A549 (cell line): Measurements from ENCODE around the gene RAVER1. TPM values are rescaled to one million over a fixed set of nuclear protein-coding genes. Genes with fewer than 3 reads are reported as not detected.
"Not testable (repeated sequence)": the region's sequence is repeated elsewhere in the genome, so short reads cannot be mapped to it uniquely, and the experiment has no call there.

Experiments
- ATAC-seq, 2 experiments: fragments of 200-7000 bp in 1 of 2; fragments of >200 bp in 1 of 2; cut with Nextera tagmentation in 1 of 2; cut with Tn5 transposase in 1 of 2; 3 replicates each; pipeline versions ENCODE4 v1.8.0 to v1.9.1; 2018 to 2020; ENCODE audit warnings: mild to moderate bottlenecking in 1 of 2, moderate library complexity in 1 of 2
- CTCF ChIA-PET: fragments of 300-600 bp; sonication (Branson Sonifier 250); formaldehyde crosslinking; extraction: SDS; loops from one replicate; lab custom pipeline; 2021; ENCODE audit warnings: antibody characterized with exemption, inconsistent platforms; lab: Yijun Ruan, JAX
- POLR2A ChIA-PET: fragments of 350-600 bp; formaldehyde crosslinking; extraction: SDS; loops from one replicate; lab custom pipeline; 2021; ENCODE audit warnings: antibody characterized with exemption, inconsistent platforms; lab: Yijun Ruan, JAX
- DNase-seq, 2 experiments: peaks; one replicate each; pipeline versions ENCODE4 v3.0.0 to v3.0.0-alpha.2; 2011 to 2016; ENCODE audit warnings: low read depth in 1 of 2, low spot score in 1 of 2
- FAIRE-seq: peaks from 2 replicates; lab custom pipeline; 2011; peaks lifted over from hg19 to GRCh38; lab: Jason Lieb, UNC
- H3K27ac ChIP-seq, 2 experiments: fragments of >200 bp; sonication (Bioruptor Twin); formaldehyde crosslinking; 3 replicates each; pipeline ENCODE4 v1.5.1; 2016 to 2017
- H3K4me1 ChIP-seq: fragments of >200 bp; sonication (Bioruptor Twin); formaldehyde crosslinking; 3 replicates; pipeline ENCODE4 v1.6.1; 2016
- H3K4me2 ChIP-seq: fragments of >200 bp; sonication (Bioruptor Twin); formaldehyde crosslinking; 3 replicates; pipeline ENCODE4 v1.6.1; 2016
- H3K4me3 ChIP-seq: fragments of >200 bp; sonication (Bioruptor Twin); formaldehyde crosslinking; 3 replicates; pipeline ENCODE4 v1.5.1; 2016
- H3K9me3 ChIP-seq: fragments of >200 bp; sonication (Bioruptor Twin); formaldehyde crosslinking; 3 replicates; pipeline ENCODE4 v1.6.1; 2016
- CBX8 ChIP-seq: fragments of 200-600 bp; sonication (generic); IDR thresholded peaks from 2 replicates; pipeline ENCODE4 v1.6.1; 2016
- CHD2 ChIP-seq: fragments of 150-350 bp; IDR thresholded peaks from 2 replicates; pipeline ENCODE4 v1.6.1; 2014; ENCODE audit warnings: low read length; ENCODE audit not compliant: partially characterized antibody
- CTCF ChIP-seq: fragments of >200 bp; sonication (Bioruptor Twin); formaldehyde crosslinking; IDR thresholded peaks from 3 replicates; pipeline ENCODE4 v1.5.1; 2016
- EHMT2 ChIP-seq: fragments of 200-600 bp; sonication (generic); IDR thresholded peaks from 2 replicates; pipeline ENCODE4 v1.6.1; 2016; ENCODE audit warnings: antibody characterized with exemption, low read depth, mild to moderate bottlenecking, moderate library complexity
- EP300 ChIP-seq, 2 experiments: fragments of >200 bp; sonication (Bioruptor Twin); formaldehyde crosslinking; IDR thresholded peaks; 2 replicates in 1 of 2; 3 replicates in 1 of 2; pipeline ENCODE4 v1.6.1; 2016 to 2017
- FOSB ChIP-seq: fragments of 250-450 bp; sonication (Bioruptor Pico); IDR thresholded peaks from 2 replicates; pipeline ENCODE4 v1.5.0; 2020; ENCODE audit warnings: mild to moderate bottlenecking, moderate library complexity
- JUNB ChIP-seq: fragments of >200 bp; sonication (Bioruptor Twin); formaldehyde crosslinking; IDR thresholded peaks from 2 replicates; pipeline ENCODE4 v1.6.1; 2016
- MYC ChIP-seq: IDR thresholded peaks from 2 replicates; pipeline ENCODE4 v1.6.1; 2012; ENCODE audit warnings: mild to moderate bottlenecking, inconsistent platforms, low read length, improper control_type of control experiment, borderline replicate concordance
- NPAS2 ChIP-seq: fragments of 250-450 bp; sonication (Bioruptor Pico); IDR thresholded peaks from 2 replicates; pipeline ENCODE4 v1.8.0; 2022; ENCODE audit warnings: mild to moderate bottlenecking, moderate library complexity, borderline replicate concordance
- RAD21 ChIP-seq, 2 experiments: fragments of >200 bp in 1 of 2; sonication (Bioruptor Twin) in 1 of 2; formaldehyde crosslinking in 1 of 2; IDR thresholded peaks in 1 of 2; conservative IDR thresholded peaks in 1 of 2; 2 replicates in 1 of 2; 3 replicates in 1 of 2; pipeline ENCODE4 v1.6.1; 2012 to 2018; ENCODE audit warnings: inconsistent platforms in 1 of 2
- RARB ChIP-seq: fragments of 250-450 bp; sonication (Bioruptor Pico); IDR thresholded peaks from 2 replicates; pipeline ENCODE4 v1.8.0; 2021; ENCODE audit warnings: mild to moderate bottlenecking, moderate library complexity
- RCOR1 ChIP-seq: fragments of 150-350 bp; IDR thresholded peaks from 2 replicates; pipeline ENCODE4 v1.6.1; 2014; ENCODE audit warnings: antibody characterized with exemption, low read length, low read depth
- RNF2 ChIP-seq: fragments of 200-600 bp; sonication (generic); IDR thresholded peaks from 2 replicates; pipeline ENCODE4 v1.6.1; 2016; ENCODE audit warnings: low read depth, mild to moderate bottlenecking, antibody characterized with exemption, moderate library complexity, borderline replicate concordance
- SREBF2 ChIP-seq: fragments of 450-650 bp; IDR thresholded peaks from 2 replicates; pipeline ENCODE4 v1.6.1; 2014; ENCODE audit warnings: mild to moderate bottlenecking, moderate library complexity
- ZC3H11A ChIP-seq: fragments of 450-650 bp; IDR thresholded peaks from 2 replicates; pipeline ENCODE4 v1.6.1; 2014; ENCODE audit warnings: antibody characterized with exemption, mild to moderate bottlenecking
- ZNF302 ChIP-seq: fragments of 250-450 bp; sonication (Bioruptor Pico); IDR thresholded peaks from 2 replicates; pipeline ENCODE4 v1.9.0; 2021; ENCODE audit warnings: inconsistent platforms, mild to moderate bottlenecking, moderate library complexity
- ZSCAN20 ChIP-seq: fragments of 250-450 bp; sonication (Bioruptor Pico); IDR thresholded peaks from 2 replicates; pipeline ENCODE4 v1.8.0; 2022; ENCODE audit warnings: mild to moderate bottlenecking, moderate library complexity
- WGBS: methylation state at CpG from one replicate; pipeline ENCODE4 v1.1.6; 2017; ENCODE audit errors: missing lambda C conversion rate; 5-methylcytosine and 5-hydroxymethylcytosine counted together
- polyA plus RNA-seq, 4 experiments: library from polyadenylated mRNA; depleted of rRNA in 3 of 4; stranded (reverse); fragments of >200 nt; fragmentation: RNase III in 1 of 4; extraction: RNeasy Plus Mini Kit Qiagen cat#74134 plus additional on column Dnase treatment in 1 of 4; gene quantifications; 2 replicates in 3 of 4; 3 replicates in 1 of 4; pipeline ENCODE4 v1.2.3, GENCODE V29; 2011 to 2017
- TF ChIP-seq, protein P1 (sequence below): fragments of 200-600 bp; sonication (generic); IDR thresholded peaks from 2 replicates; pipeline ENCODE4 v1.6.1; 2016; ENCODE audit warnings: antibody characterized with exemption, mild to moderate bottlenecking, moderate library complexity
- TF ChIP-seq, protein P2 (sequence below): fragments of >200 bp; sonication (Bioruptor Twin); formaldehyde crosslinking; IDR thresholded peaks from 2 replicates; pipeline ENCODE4 v1.6.1; 2016

RAVER1 gene
- polyA plus RNA-seq, 2 of the 4 experiments (the other 2 are of a cell fraction): 1.8 to 22.1 TPM

DNA sequence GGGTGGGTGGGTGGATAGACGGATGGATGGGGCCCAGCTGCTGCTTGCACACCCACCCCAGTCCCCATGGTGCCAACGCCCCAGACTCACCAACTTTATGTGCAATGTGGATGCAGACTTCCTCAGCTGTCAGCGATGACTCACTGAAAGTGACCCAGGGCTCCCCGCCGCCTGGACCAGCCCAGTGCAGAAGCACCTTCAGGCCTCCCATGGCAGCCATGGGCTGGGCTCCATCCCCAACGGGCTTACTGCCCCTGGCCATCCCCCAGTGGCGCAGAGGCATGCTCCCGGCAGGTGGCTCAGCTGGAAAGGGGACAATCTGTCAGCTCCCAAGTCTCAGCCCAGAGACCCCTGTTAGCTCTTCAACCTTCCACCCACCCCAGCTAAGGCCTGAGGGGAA is 44.8 kb upstream of the RAVER1 start (continued):
- TF ChIP-seq, protein P1, sequence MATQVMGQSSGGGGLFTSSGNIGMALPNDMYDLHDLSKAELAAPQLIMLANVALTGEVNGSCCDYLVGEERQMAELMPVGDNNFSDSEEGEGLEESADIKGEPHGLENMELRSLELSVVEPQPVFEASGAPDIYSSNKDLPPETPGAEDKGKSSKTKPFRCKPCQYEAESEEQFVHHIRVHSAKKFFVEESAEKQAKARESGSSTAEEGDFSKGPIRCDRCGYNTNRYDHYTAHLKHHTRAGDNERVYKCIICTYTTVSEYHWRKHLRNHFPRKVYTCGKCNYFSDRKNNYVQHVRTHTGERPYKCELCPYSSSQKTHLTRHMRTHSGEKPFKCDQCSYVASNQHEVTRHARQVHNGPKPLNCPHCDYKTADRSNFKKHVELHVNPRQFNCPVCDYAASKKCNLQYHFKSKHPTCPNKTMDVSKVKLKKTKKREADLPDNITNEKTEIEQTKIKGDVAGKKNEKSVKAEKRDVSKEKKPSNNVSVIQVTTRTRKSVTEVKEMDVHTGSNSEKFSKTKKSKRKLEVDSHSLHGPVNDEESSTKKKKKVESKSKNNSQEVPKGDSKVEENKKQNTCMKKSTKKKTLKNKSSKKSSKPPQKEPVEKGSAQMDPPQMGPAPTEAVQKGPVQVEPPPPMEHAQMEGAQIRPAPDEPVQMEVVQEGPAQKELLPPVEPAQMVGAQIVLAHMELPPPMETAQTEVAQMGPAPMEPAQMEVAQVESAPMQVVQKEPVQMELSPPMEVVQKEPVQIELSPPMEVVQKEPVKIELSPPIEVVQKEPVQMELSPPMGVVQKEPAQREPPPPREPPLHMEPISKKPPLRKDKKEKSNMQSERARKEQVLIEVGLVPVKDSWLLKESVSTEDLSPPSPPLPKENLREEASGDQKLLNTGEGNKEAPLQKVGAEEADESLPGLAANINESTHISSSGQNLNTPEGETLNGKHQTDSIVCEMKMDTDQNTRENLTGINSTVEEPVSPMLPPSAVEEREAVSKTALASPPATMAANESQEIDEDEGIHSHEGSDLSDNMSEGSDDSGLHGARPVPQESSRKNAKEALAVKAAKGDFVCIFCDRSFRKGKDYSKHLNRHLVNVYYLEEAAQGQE: no peak
- no peak for TF ChIP-seq CBX8
- TF ChIP-seq JUNB: no peak
- TF ChIP-seq CHD2: no peak
- TF ChIP-seq RCOR1: no peak
- no peak for TF ChIP-seq FOSB

- POLR2A ChIA-PET, FAIRE-seq, H3K9me3 ChIP-seq, H3K27ac ChIP-seq, H3K4me2 ChIP-seq, H3K4me3 ChIP-seq, H3K4me1 ChIP-seq, DNase-seq, ATAC-seq: not testable (repeated sequence)
- CTCF ChIA-PET: interaction anchor here (2.6 kb wide), 1 partner anchor 14 kb away, joined by 7 read pairs; no protein-coding TSS in a partner anchor
- WGBS: 94% methylated on average over 2 of the region's 2 CpGs
Observed at GRCh38 chr19:10377140-10377640, 43.9 kb upstream of the RAVER1 start.

- H3K9me3 ChIP-seq: no peaks in the 10 kb centered on the region
- WGBS: 94% methylated on average over 5 of the region's 5 CpGs
- no peak for FAIRE-seq
- DNase-seq: no peak
- ChIA-PET POLR2A (no interaction called here), CTCF (interaction anchor here (0.6 to 1.1 kb wide), 4 partner anchors 55 to 120 kb away, joined by 3 to 6 read pairs (median 3); no protein-coding TSS in a partner anchor)
- 0 out of 3 replicates have a peak, but pooled peaks cover 4% of the 10 kb centered on the region for H3K4me1 ChIP-seq
- ATAC-seq: no peak
- TF ChIP-seq RARB: no peak
- no peak overlapping the region for H3K4me2 ChIP-seq
- no peak overlapping the region for H3K4me3 ChIP-seq
- H3K27ac ChIP-seq: no peak overlapping the region
Observed at GRCh38 chr19:10374931-10375330, 41.6 kb upstream of the RAVER1 start.

DNA sequence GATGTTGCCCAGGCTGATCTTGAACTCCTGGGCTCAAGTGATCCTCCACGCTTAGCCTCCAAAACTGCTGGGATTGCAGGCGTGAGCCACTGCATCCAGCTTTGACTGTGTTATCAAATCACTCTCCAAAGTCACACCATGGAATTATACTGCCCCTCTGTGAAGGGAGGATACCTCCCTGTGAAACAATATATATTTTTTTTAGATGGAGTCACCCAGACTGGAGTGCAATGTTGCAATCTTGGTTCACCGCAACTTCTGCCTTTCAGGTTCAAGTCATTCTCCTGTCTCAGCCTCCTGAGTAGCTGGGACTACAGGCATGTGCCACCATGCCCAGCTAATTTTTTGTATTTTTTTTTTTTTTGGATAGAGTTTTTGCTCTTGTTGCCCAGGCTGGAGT is 39.4 kb upstream of the RAVER1 start:
- Histone ChIP-seq H3K4me1 (no peaks in the 10 kb centered on the region), H3K4me2 (no peak overlapping the region), H3K9me3 (peaks cover 12% of the 10 kb centered on the region), H3K27ac (no peak overlapping the region), H3K4me3 (no peak overlapping the region)
- CTCF ChIA-PET: interaction anchor here (1.6 kb wide), 1 partner anchor 103 kb away, joined by 4 read pairs; no protein-coding TSS in a partner anchor
- DNase-seq (no peak), ATAC-seq (no peak), FAIRE-seq (no peak)
- no peak for TF ChIP-seq MYC
- TF ChIP-seq RAD21 (conservative IDR thresholded peaks at IDR 0.05 in 1 of 2, IDR thresholded peaks at IDR 0.05 in 1 of 2): no peak
- TF ChIP-seq SREBF2: no peak
- no peak for TF ChIP-seq EP300 (IDR thresholded peaks at IDR 0.05)
- TF ChIP-seq NPAS2 (CRISPR knock-in tag): no peak
- TF ChIP-seq, protein P2, sequence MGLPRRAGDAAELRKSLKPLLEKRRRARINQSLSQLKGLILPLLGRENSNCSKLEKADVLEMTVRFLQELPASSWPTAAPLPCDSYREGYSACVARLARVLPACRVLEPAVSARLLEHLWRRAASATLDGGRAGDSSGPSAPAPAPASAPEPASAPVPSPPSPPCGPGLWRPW: no peak
- no peak for TF ChIP-seq ZC3H11A
- TF ChIP-seq RNF2: no peak
- no peak for TF ChIP-seq EHMT2
- TF ChIP-seq ZNF302: no peak
- no peak for TF ChIP-seq ZSCAN20 (CRISPR knock-in tag)
- TF ChIP-seq CTCF: no peak
- 92% methylated on average over 3 of the region's 3 CpGs for WGBS
- POLR2A ChIA-PET: no interaction called here
